GM21786 (cell line): ENCODE measurements around the gene MXD4.
"Not testable (repeated sequence)": the region's sequence is repeated elsewhere in the genome, so short reads cannot be mapped to it uniquely, and the experiment has no call there.

Source experiments
- ATAC-seq: cut with Tn5 transposase; IDR thresholded peaks from one replicate; pipeline ENCODE4 v1.9.1; 2021; ENCODE audit not compliant: unreplicated experiment

MXD4 gene

DNA sequence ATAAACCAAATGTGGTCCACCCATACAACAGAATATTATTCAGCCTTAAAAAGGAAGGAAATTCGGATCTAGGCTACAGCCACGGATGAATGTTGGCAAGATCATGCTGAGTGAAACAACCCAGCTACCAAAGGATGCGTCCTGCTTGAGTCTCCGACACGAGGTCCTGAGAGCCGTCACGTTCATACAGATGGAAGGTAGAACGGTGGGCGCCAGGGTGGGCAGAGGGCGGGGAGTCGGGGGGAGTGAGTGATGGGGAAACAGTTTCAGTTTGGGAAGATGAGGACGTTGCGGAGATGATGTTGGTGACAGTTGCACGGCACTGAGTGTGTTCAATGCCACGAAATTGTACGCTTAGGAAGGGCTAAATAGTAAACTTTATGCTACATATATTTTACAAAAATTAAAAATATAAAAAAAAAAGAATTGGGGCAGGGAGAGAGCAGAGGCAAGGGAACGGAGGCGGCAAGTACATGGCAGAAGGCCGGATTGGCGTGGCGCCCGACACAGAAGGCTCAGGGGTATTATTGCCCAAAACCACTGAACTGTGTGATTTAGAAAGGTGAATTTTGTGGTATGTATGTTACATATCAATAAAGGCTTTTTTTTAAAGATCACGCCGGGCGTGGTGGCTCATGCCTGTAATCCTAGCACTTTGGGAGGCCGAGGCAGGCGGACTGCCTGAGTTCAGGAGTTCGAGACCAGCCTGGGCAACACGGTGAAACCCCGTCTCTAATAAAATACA lies 14.8 kb upstream of the MXD4 start:
- no peak for ATAC-seq

DNA sequence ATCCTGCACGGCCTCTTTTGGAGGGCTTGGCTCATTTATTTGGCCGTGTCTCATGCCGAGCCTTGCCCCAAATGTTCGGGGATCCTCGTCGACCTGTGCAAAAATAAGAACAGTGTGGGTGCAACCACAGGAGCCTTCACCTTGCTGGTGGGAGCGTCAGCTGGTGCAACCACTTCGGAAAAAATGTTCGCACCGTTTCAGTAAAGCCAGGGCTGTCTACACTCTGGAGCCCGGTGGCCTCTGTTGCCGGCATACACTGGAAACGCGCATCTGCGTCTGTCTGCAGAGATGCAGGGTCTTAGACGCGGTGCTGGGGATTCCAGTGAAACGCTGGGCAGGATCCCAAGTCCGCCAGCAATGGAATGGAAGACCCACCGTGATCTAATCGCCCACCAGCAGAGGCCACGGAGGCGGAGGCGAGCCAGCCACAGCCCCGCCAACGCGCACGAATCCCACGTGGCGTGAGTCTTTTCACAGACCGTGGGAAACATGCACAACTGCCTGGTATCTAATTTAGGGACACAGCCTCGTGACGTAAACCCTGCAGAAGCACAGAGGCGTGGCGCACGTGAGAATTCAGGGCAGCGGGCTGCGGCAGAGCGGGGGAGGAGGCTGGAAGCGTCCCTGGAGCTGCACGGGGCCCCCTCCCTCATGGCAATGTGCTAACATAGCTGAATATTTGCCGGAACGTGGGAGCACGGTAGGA lies 13.8 kb upstream of the MXD4 start:
- ATAC-seq: no peak

DNA sequence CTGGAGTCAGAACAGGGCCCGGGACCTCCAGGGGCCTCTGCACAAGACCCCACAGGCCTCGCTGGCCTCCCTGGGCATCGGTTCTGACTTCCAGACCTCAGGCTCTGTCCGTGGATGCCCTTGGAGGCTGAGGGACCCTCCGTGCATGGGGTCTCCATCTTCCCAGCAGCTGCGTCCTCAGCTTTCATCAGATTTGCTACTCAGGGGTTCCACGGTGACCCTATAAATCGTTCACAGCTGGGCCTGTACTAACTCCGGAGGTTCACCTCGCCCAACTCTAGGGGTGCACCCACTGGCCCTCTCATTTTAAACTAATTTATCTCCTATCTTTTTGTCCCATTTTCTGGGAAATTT lies 13.1 kb upstream of the MXD4 start:
- not testable (repeated sequence) for ATAC-seq

DNA sequence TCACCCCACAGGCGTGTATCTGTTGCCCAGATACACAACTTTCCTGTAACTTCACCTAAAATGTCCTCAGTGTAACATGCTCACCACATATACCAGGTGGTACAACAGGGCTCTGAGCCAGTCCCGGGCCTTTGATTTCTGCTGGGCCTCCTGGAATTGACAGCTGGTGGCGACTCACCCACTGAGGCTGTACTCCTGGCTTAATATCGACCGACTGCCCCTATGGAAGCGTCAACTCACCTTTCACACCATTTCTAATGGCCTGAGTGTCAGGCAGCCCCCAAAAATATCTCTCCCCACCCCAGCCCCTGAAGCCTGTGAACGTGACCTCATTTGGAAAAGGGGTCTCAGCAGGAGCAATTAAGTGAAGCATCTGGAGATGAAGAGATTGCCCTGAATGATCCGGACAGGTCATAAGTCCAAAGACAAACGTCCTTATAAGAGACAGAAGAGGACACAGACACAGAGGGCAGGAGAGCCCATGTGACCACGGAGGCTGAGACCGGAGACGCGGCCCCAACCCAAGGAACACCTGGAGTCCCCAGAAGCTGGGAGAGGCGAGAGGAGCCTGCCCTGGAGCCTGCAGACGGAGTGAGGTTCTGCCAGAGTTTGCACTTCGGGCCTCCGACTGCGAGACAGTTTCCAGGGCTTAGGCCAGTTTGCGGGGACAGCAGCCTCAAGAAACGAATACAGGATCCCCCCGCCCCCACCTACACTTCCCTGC lies 12.6 kb upstream of the MXD4 start:
- ATAC-seq: no peak

DNA sequence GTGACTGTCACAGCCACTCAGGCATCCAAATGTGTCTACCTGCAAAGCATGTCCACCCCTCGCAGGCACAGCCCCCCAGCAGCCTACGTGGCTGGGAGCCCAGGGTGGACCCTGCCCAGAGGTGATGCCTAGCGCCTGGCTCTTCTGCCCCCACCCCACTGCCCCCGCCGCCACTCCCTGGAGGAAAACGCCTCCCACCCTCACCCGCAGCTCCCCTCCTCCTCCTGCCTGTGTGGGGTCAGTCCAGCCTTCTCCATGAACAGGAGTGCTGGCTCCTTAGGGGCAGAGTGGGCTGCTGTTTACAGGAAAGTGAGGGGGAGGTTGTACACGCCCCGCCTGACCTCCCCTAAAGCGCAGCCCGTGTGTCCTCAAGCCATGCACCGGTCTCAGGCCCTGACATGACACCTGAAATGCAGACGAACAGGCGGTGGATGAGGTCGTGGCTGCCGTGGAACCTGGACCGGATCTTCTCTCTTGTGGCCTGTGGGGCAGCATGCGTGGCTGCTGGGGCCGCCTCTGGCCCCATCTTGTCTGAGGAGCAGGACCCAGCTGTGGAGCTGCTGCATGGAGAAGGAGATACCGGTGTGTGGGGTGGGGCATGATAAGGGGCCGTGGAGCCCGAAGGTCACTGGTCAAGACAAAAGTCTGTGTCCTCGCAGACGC lies 11.9 kb upstream of the MXD4 start:
- no peak for ATAC-seq

DNA sequence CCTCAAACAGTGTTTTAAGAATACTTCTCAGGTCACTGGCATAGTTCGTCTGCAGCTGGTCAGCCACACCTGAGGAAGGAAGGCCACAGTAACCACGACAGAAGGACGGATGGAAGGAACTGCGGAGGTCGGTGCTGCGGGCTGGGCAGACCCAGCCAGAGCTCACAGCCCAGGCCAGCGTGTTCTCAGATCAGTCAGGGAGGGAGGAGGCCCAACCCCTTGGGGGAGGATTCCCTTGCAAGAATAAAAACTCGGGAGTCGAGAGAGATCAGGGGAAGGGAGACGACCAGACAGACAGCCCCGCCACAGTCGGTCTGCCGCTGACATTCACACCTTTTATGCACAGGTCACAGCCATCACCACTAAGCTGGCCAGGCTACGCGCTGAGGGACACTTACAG lies 11.3 kb upstream of the MXD4 start:
- ATAC-seq: no peak

DNA sequence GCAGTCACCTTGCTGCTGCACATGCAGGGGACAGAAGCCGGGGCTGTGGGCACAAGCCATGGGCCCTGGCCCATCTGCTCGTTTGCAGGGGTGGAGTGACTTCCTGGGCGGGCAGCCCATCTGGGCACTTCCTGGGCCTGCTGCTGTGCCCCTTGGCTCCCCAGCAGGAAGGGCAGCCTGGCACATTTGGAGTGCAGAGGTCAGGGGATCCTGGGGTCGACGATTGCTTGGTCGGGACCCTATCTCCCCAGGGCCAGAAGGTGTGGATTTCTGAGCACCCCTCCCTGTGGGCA lies 10.9 kb upstream of the MXD4 start:
- ATAC-seq: no peak

DNA sequence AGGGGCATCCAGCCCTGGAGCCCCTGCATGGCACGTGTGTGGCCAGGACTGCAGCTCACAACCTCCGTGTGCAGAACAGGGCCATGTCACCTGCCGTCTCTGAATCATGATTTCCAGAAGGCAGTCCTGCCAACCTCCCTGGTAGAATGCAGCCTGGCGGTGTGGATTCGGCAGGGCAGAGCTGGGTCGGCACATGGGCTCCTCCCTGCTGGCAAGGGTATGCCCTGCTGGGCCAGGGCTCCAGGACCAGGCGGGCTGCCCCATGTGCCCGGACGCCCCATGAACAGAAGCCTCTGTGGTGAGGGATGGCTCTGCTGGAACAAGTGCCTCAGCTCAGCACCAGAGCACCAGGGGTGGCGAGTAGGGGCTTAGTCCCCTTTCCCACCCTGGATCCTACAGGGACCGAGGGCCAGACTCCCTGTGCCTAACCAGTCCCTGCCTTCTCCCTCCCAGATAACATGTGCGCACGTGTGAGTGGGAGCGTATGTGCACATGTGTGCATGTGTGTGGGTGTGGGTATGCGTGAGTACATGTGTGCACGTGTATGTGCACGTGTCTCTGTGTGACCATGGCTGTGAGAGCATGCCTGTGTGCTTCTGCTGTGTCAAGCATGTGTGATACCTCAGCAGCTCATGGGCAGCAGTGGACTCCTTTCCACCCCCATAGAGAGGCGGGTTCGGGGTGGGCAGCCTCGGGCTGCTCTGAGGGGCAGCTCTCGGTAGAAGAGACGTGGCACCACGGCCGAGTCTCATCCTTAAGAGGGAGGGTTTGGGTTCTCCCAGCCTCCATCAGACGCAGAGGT lies 10.3 kb upstream of the MXD4 start:
- ATAC-seq: no peak

DNA sequence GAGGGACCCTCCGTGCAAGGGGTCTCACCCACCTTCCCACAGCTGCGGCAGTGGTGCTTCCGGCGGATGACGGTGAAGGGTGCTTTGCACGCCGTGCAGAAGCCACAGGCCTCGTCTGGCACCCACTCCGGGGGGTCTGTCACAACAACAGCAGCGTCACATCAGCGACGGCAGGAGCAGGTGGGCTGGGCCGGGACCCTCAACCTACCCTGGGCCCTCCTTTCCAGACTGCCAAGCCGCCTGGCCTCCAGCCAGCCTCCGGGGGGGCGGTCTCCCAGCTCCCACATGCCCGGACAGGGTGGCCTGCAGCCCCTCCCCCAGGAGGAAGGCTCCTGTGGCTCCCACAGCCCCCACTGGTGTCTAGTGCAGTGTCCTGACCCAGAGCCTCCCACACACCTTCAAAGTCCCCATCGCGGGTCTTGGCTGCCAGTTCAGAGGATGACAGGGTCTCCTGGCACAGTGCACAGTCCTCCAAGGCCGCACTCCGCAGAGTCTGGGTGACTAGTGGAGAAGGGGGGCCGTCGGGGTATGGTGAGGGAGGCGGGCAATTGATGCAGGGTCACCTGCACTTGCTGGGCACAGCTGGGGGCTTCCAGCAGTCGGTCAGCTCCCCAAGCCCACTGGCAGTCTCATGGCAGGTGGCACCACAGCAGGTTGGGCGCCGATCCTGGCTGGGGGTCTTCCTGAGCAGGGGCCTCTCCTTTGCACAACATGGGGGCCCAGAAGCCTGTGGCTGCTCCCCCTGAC lies 9.5 kb upstream of the MXD4 start:
- ATAC-seq: no peak

DNA sequence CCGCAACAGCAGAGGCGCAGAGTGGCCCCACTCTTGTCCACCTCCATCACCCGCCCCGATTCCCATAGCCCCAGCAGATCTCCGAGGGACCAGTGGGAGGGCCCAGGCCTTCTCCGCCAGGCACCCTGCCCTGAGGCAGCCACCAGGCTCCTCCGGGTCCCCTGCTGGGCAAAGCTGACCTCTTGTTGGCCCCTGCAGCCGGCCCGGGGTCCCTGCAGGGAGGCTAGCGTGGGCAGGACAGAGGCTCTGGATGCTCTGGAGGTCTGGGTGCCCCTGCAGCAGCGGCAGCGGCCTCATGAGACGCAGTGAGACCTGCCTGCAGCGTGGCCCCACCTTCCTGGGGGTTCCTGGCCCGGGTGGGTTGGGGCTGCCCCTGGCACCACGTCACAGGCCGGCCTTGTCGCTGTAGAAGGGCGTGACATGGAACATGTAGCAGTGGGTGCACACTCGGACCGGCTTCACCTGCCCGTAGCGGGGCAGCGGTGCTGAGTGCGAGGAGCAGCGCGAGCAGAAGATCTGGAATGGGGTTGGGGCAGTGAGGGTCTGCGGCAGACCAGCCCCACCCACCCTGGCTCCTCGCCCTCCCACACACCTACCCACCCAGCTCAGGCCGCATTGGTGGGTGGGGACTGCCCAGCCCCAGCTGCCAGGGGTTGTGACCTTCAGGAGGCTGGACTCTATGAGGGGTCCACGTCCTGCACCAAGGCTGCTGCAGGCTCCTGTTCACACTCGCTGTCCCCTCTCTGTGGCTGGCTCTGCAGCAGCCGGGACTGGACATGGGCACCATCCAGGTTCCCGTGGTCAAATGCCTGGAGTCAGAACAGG lies 8.6 kb upstream of the MXD4 start:
- ATAC-seq: no peak

DNA sequence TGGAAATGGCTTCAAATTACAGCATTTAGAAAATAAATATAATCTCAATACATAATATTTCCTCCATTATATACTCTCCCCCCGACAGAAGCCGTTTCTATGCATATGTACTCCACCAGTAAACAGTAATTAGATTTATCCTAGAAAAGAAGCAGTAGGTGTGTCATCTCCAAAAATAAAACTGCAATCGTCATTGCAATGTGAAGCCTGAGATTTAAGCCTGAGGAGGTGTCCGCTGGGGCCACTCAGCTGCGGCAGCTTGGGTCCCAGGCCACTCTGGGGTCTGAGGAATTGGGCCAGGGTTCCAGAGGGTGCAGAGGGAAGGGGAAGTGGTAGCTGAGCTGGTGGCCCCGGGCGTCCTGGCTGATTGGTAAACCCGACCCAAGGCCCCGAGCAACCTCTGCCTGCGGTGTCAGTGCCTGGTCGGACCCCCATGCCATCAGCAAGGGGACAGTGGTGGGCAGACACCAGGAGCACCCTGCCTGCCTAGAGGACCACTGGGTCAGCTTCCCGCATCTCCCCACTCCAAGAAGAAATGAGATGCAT lies 7.8 kb upstream of the MXD4 start:
- ATAC-seq: no peak

DNA sequence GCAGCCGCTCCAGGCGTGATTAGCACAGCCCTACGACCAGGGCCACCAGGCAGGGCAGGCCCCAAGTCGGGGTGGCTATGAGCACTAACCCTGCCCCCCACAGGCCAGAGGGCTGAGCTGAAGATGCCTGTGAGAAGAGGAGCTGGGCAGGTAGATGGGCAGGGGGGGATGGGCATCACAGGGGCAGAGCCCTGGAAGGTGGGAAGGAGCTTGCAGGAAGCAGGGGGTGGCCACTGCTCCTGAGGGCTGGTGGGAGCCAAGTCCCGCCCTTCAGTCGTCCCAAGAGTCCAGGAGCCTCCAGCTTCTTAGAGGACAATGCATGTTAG lies 7.3 kb upstream of the MXD4 start:
- ATAC-seq: no peak

DNA sequence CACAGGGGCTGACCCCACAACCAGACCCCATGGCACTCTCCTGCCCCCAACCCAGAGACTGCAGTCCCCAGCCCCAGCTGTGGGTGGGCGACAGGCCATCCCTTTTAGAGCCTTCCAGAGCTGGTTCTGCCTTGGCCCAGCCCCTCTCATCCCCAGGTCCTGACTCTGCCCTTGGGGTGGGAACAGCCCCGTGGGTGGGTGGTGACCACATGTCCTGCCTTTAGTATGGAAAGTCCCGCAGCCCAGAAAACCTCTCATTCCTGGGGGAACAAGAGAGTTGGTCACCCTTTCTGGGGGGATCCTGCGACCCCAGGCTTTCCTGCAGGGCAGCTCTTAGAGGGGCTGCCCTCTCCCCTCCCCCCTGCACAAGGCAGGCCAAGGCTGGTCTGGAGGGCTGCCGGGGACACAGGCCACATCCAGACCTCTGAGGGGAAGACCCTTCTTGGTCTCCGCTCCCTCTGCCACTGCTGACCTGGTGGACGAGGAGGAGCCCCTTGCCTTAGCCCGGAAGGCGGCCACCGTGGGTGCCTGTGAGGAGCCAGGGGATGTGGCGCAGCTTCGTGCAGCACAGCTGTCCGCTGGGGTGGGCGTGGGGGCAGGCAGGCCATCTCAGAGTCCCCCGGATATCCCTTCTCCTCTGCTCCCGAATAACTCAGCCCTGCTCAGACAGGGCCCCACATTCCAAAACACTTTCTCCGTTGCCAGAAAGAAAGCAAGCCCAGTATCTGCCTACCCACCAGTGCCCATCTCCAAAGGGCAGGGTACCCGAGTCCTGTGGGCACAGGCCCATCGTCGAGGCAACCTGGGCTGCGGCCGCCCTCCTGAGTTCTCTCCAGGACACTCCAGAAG lies 6.7 kb upstream of the MXD4 start:
- ATAC-seq: no peak

DNA sequence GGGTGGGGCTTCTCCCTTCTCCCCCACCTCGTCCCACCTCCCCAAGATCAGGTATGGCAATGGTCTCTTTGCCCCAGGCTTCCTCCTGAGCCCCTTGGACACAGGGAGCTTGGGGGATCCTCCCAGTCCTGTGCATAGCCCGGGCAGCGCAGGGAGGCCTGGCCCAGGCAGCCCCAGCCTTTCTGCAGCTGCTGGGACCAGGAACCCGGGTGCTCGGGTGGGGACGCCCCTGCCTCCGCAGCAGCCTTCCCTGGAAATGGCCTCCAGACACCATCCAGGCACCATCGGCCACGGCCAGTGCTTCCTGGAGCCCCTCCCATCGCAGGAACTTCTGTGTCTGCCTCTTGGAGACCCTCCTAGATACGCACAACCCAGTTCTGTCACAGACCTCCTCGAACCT lies 5.9 kb upstream of the MXD4 start:
- ATAC-seq: no peak

DNA sequence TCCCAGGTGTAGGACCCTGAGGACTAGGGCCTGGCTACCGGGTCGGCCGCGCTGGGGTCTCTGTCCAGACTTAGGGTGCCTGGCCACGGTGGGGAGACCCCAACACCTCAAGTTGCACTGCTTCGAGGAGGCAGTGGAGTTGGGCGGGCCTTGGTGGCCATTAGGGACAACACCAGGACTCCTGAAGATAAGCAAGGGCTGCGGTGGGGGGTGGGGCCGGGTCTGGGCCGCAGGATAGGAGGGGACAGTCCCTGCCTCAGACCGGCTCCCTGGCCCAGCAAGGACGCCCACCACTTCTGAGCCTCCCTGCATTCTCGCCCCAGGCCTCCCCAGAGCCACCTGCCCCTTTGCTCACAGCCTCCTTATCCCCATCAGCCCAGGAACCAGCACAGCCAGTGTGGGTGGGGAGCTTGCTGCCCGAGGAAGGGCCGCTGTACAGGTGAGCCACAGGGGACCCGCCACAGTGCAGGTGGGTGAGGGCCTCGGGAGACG lies 5.5 kb upstream of the MXD4 start:
- ATAC-seq: no peak

DNA sequence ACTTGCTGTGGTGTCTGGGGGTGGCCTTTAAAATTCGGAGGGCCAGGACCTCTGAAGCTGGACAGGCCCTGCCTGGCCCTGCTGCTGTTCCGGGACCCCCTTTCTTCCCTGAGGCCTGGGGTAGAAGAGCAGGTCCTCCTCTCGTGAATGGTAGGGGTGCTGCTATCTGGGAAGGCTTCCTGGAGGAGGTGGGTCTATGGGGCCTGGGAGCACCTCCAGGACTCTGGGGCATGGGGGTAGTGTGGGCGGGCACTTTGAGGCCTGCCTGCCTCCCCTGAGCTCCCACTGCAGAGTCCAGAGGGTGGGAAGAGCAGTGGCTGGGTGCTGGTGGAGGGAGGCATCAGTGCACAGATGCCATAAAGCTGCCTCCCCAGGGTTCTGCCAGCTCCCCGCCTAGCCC lies 4.9 kb upstream of the MXD4 start:
- no peak for ATAC-seq

DNA sequence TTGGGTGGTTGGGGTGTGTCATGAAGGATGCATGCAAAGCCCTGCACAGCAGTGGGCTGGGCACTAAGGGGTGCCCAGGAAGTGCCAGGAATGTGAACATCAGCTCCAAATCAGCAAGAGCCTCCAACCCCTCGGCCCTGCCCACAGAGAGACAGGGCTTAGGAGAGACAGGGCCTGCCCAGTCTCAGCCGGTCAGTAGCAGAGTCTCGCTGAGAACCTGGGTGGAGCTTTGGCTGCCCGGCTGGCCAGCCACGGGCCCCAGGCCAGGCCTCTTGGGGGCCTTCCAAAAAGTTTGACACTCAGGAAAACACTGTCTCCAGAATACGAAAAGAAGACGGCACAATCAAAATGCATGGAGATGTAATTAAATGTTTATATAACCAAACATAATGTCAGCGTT lies 4.3 kb upstream of the MXD4 start:
- no peak for ATAC-seq
